Posterior vena cava (tissue), 2 donors: Measurements from ENCODE around the gene RASL10B. TPM values are rescaled to one million over a fixed set of nuclear protein-coding genes. Genes with fewer than 3 reads are reported as not detected.

Experiments used
- DNase-seq: peaks from one replicate; pipeline ENCODE4 v3.0.0-alpha.2; 2020; ENCODE audit warnings: low spot score
- intact Hi-C, 2 donors: fragments of 100-400 bp; cut with DNase I; formaldehyde crosslinking; loops; one replicate each; pipeline versions ENCODE4 v1.14.1 to v1.14.2; 2022 to 2023
- total RNA-seq, 2 donors: library from RNA; stranded (reverse); fragmentation: NEBNext Ultra II Directional; extraction: Animal tissue kit (Norgen Biotek cat#: 25700); gene quantifications; one replicate each; pipeline ENCODE4 v1.2.1, GENCODE V29; 2021
- donor health status: DM: yes; HTN: yes; CAD: no.
- donor health status: DM: yes; HTN: yes; CAD: no.

RASL10B gene
- total RNA-seq, 2 donors from 2014 or later, result 1.1 to 2.3 TPM

- no peak for DNase-seq
- intact Hi-C loops, result no loop called here
Measured at GRCh38 chr17:35716173-35716572, 15.3 kb upstream of the RASL10B start.

DNA sequence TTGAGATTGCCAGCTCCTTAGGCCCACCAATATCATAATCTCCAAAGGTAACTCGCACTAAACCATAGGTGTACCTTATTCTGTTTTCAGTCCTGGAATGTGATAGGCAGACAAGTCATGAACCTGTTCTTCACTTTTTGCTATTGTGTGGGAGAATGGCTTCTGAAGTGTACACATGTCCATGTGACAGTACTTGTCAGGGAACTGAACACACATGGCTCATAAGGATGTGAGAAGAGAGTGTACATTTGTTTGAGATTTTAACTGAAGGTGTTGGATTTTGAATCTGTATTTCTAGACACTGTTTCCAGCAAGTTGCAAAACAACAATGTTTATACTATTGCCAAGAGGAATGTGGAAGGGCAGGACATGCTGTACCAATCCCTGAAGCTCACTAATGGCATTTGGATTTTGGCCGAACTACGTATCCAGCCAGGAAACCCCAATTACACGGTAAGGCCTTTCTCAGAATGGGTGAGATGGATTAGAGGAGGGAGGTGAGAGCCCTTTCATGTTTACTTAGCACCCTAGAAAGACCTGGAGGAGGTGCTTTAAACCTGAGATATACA, 14.5 kb upstream of the RASL10B start:
- DNase-seq, result no peak
- intact Hi-C loops, result no loop called here

GRCh38 chr17:35717475-35717874, 14.0 kb upstream of the RASL10B start:
- DNase-seq, result no peak
- intact Hi-C loops, result no loop called here

DNA sequence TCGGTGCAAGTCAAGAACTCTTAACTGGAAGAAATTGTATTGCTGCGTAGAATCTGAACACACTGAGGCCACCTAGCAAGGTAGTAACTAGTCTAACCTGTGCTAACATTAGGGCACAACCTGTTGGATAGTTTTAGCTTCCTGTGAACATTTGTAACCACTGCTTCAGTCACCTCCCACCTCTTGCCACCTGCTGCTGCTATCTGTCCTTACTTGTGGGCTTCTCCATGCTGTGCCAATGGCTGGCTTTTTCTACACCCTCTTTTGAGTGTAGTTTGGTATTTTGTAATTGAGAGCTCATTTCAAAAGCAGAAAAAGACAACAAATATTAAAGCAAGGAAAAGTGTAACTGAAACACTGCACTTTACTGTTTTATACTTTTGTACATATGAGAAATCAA, 7.7 kb upstream of the RASL10B start:
- no peak for DNase-seq
- intact Hi-C loops, result no loop called here

DNA sequence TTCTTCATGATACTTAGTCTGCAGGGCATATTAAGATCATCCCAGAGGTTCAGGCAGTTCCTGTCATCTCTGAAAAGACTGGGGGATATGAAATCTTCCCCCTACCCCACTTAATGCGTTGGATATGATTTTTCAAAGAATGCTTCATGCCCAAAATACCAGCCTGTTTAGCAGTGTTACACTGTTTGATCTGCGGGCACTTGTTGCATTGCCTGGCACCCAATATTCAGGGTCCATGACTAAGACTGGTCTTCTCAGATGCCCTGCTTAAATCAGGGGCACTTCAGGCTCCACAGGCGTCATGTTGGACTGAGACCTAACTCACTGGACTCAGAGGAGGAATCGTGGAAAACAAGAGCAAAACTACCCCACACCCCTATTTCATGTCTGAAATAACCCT, 6.4 kb upstream of the RASL10B start:
- DNase-seq, result no peak
- intact Hi-C loops, result no loop called here

- no peak for DNase-seq
- intact Hi-C loops, result no loop called here
Measured at GRCh38 chr17:35725802-35726126, 5.7 kb upstream of the RASL10B start.

DNA sequence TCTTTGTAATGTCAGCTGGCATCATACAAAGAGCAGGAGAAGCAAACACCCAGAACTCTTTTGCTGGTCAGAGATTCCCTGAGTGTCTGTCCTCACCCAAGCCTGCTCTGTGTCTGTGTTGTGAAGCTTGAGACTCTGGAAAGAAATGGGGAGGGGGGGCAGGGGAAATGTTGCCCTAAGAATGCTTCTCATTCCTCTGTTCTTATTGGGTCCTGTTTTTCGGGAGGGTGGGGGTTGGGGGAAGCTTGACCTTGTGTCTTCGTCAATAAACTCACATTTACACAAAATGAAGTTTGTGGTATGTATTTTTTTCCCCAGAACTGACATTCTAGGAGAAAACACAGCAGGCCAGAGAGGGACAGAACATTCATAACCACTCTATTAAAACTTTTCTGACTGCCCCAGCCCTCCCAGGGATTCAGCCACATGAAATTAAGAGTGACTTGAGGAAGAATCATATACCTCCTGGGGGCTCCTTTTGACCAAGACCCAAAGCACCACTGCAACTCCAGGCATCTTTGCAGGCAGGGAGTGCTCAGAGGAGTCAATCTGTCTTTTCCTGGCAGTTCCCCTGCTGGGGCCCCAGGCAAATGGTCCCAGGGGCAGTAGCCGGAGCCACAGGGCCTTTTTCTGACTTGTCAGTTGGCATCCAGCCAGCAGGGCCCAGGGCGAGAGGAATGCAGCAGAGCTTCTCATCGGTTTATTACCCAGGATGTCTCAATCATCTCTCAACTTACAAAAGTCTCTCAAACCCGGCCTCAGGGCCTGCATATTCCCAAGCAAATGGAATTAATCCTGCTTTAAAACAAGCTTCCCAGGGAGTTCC, 5.1 kb upstream of the RASL10B start:
- DNase-seq, result peak; percentile 91
- intact Hi-C loops, result no loop called here

- DNase-seq, result no peak
- intact Hi-C loops, result no loop called here
Measured at GRCh38 chr17:35726953-35727460, 4.4 kb upstream of the RASL10B start.

DNA sequence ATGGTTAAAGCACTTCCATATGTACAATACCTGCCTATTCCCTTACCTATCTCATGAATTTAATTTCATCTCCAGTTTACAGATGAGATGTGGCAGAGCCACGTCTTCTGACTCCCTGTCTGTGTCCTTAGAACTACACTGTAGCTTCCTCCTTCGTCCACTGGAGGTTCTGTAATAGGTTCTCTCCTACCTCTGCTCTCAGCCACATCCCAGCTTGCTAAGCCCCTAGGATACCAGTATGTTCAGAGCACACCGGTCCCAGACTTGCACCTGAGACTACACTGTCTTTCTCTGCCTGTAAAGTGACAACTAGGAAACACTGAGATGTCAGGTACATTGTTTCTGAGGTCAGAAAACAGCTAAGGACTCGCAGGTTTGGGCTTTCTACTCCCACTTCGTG, 3.8 kb upstream of the RASL10B start:
- intact Hi-C loops, result no loop called here
- no peak for DNase-seq

GRCh38 chr17:35728551-35728950, 2.9 kb upstream of the RASL10B start:
- intact Hi-C loops, result no loop called here
- no peak for DNase-seq

DNA sequence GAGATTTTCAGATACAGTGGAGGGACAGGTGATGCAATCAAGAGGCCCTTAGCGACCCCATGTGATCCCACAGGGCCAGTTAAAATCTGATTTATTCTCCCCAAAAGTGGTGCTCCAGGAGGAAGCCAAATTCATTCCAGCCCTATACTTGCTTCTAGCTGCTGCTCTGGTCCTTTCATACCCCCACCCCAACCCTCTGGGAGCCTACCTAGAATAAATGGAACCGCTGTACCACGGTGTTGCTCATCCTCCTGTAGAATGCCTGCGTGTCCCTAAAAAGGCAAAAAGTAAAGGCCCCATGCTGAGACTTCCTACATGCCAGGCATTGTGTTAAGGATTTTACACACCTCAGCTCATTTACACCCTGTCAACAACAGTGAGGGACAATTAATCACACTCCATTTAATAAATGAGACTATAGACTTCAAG, 2.0 kb upstream of the RASL10B start:
- intact Hi-C loops, result no loop called here
- DNase-seq, result no peak

DNA sequence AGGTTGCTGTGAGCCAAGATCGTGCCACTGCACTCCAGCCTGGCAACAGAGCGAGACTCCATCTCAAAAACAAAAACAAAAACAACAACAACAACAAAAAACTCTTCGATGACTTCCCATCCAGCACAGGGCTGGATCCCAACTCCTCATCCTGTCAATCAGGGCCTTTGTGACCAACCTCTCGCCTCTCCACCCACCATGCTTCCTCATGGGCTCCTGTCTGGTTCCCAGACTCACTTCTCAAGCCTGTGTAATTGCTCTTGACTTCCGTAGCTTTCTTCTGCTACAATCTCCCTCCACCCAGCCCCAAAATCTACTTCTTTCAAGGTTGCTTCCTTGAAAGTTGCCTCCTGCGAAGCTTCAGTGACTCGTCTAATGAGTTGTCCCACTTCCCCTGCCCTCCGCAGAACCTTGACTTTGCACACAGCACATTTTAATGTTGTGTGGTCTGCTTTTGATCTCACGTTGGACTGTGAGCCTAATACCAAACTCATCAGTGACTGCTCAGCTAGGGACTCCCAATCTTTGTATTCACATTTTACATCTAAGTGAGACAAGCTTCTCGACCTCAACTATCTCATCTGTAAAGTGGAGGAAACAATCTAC, 936 bp upstream of the RASL10B start:
- intact Hi-C loops, result no loop called here
- DNase-seq, result no peak

DNA sequence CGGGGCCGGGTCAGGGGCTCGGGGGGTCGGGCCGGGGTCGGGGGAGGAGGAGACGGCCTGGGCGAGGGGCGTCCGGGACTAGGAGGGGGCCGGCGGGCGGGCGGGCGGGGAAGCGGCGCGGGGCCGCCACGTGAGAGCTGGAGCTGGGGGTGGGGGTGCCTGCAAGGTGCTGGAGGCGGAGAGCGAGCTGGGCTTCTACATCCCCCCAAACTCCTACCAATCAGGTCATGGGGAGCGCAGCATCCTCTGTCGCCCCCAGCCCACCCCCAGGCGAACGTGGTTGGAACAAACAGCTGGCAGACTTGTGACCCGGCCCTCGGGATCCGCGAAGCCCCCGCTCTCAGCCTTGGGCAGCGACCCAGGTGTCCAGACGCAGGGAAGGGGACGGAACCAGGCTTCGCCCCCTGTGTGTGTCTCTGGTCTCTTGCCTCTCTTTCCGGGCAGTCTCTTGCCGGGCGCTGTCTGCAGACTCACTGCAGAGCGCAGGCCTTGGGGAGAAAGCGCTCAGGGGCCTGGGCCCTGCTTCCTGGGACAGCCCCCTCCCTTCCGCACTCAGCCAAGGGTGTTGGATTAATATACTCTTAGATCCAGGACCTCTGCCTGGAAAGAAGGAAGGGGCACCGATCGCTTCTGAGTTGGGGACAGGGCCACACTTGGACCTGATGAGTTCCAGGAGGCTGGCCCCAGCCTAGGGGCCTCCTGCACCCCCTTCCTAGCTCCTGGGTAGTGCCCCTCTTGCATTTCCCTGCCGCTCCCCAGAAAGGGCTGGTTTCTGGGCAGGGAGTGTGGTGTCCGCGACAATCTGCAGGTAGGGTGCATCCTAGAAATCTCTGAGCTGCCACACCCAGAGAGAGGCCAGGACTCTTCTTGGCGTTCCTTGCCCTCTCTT, 722 bp downstream of the RASL10B start:
- intact Hi-C loops, result no loop called here
- no peak for DNase-seq

DNA sequence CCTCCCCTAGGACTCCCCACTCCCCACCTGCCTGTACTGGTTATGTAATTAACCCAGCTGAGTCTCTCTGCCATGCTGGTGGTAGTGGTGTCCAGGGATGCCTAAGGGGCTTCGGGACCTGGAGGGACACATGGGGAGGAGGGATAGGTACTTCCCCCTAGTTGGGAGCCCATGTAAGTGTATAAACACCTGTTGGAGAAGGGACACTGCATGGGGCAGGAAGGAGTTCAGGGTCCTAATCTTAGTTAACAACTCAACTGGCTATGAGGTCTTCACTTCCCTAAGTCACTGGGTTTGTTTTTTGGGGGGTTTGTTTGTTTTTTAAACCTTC, 1.3 kb downstream of the RASL10B start:
- intact Hi-C loops, result no loop called here
- DNase-seq, result no peak

- intact Hi-C loops, result no loop called here
- no peak for DNase-seq
Measured at GRCh38 chr17:35733366-35733765, 1.9 kb downstream of the RASL10B start.

DNA sequence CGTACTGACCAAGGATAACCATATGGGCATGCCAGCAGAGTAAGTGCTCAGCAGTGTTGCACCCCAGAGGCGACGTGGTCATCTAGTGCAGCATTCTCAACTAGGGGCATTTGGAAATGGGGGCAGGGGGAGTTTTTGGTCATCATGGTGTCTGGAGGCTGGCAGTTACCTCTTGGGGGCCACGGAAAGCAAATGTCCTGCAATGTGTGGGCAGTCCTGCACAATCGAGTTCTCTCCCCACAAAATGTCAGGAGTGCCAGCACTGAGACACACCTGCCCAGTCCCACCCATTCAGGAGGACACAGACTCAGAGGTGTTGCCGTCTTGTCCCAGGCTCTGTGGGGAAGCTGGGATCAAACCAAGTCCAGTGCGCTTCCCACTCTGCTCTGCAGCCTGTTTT, 3.0 kb downstream of the RASL10B start:
- intact Hi-C loops, result no loop called here
- no peak for DNase-seq

GRCh38 chr17:35735036-35735805, 3.8 kb downstream of the RASL10B start:
- DNase-seq, result peak; percentile 73
- intact Hi-C loops, result no loop called here

DNA sequence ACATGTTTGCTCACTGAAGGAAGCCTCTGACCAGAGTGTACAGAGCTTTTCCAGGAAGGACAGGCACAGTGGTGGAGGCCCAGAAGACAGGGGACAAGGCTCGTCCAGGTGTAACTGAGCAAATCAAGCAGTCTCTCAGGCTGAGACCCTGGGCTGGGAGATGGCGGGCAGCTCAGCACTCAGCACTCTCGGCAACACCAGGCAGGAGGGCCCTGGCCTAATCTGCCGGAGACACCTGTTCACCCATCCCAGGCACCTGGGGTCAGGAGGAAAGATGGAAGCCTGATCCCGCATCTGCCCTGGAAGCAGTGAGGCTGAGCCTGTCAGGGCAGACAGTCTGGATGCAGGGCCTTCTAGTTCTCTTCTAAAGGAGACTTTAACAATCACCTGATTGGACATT, 4.8 kb downstream of the RASL10B start:
- intact Hi-C loops, result no loop called here
- DNase-seq, result peak; percentile 50

- intact Hi-C loops, result no loop called here
- peak; percentile 24 for DNase-seq
Measured at GRCh38 chr17:35738519-35739133, 7.2 kb downstream of the RASL10B start.
